ELR (cell line): Measurements from ENCODE around the gene UBTD1.
A peak's percentile ranks its signal among the peaks of the same experiment; 100 is the strongest.
"Not testable (repeated sequence)": the region's sequence is repeated elsewhere in the genome, so short reads cannot be mapped to it uniquely, and the experiment has no call there.

ENCODE experiments used
- DNase-seq: peaks from one replicate; pipeline ENCODE4 v3.0.0-alpha.2; 2015; ENCODE audit warnings: low read depth

The UBTD1 gene, protein sequence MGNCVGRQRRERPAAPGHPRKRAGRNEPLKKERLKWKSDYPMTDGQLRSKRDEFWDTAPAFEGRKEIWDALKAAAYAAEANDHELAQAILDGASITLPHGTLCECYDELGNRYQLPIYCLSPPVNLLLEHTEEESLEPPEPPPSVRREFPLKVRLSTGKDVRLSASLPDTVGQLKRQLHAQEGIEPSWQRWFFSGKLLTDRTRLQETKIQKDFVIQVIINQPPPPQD

GRCh38 chr10:97498841-97499560 lies at the start of gene UBTD1:
Gene UBTD1 (plus strand): TSS chr10:97498924. CDS start chr10:97499204, 280 bp downstream.
- peak; percentile 72 for DNase-seq

DNA sequence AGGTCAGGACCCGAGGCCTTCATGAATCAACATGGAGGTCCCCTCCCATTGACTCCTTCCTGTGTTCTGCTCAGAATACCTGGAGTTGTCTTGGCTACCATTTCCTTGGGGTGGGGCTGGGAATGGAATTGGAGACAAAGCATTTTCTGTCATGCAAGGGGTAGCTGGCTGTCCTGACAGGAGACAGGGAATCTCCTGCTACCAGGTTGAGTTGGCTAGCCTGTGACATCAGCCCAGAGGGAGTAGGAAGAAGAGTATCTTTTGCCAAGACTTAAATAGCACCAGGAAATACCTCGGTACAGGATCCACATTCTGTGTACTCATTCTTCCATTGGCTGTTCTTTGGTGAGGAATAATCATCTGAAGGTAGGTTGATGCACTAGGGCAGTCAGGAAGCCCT lies 47.9 kb upstream of the UBTD1 start:
- DNase-seq, result no peak

DNA sequence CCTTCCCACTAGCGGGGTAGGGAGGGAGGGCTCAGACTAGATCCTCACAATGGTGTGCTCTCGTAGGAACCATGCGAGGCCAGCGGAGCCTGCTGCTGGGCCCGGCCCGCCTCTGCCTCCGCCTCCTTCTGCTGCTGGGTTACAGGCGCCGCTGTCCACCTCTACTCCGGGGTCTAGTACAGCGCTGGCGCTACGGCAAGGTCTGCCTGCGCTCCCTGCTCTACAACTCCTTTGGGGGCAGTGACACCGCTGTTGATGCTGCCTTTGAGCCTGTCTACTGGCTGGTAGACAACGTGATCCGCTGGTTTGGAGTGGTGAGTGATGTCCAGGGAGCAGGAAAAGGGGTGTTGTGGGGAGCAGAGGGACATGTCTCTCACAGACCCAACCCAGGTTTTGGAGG lies 47.1 kb upstream of the UBTD1 start:
- no peak for DNase-seq

- no peak for DNase-seq
These were observed 46.4 kb upstream of the UBTD1 start for GRCh38 chr10:97452352-97452751.

DNA sequence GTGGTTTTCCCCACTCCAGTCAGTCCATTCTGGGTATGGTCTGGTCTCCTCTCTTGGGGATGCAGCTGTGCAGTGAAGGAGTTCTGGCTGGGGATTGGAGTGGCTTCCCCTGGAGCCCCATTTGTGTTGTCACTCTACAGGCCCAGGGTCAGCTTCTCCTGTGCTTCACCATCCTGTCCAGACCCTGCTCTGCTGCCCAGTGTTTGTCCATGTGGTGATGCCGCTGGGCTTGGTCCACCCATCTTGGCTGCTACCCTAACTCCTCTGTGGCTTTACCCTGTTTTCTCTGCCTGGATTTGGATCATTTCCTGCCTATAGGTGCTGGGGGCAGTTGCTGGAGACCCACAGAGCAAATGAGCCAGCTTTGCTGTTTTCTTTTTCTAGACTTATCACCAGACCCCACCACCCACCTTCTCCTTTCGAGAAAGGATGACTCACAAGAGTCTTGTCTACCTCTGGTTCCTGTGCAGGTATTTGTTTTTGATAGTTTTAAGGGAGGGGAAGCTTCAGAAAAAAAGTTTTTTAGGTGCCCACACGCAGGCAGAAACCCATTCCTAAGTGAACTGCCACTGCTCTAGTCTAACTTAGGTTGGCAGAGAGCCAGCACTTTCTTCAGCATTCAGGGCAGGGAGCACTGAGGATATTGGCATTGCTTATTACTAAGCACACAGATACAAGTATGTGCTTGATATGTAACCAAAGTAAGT lies 44.2 kb upstream of the UBTD1 start:
- DNase-seq, result no peak

GRCh38 chr10:97456034-97456685 lies 42.6 kb upstream of the UBTD1 start:
- no peak for DNase-seq

DNA sequence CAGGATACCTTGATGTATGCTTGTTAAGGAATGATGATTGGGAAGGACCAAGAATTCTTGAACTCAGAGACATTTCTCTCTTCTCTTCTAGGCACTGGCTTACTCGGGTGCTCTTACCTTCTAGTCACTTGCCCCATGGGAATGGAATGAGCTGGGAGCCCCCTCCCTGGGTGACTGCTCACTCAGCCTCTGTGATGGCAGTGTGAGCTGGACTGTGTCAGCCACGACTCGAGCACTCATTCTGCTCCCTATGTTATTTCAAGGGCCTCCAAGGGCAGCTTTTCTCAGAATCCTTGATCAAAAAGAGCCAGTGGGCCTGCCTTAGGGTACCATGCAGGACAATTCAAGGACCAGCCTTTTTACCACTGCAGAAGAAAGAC lies 42.0 kb upstream of the UBTD1 start:
- no peak for DNase-seq

DNA sequence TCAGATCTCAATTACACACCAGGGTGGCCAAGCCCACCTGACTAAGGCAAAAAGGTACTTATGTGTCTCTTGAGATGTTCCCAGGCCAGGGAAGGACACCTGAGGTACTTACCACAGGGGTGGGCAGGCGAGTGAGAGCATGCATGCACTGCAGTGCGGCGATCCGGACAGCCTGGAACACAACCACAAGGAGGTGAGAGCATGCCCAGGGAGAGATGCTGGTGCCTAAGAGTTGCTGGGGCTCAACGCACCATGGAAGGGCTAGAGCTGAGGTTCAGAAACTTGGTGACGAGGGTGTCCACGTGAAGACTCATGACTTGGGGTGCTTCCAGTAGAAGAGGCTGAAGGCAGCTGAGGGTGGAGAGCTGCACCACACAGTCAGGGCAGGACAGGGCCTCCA lies 39.6 kb upstream of the UBTD1 start:
- DNase-seq, result no peak

DNA sequence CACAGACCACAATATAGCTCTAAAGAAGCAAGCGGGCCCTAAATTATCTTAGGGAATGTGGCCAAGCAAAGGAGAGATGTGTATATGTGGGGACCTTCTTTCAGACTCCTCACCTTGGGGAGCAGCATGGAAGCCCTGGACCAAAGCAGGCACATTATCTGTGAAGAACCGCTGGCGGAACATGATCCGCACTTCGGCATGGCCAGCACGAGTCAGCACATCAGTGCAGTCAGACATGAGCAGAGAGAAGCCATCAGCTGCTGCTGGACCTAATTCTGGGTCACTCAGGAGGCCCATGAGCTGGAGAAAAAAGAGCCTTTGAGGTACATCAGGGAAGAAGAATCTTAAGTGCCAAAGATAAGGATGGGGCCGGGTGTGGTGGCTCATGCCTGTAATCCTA lies 38.8 kb upstream of the UBTD1 start:
- no peak for DNase-seq

DNA sequence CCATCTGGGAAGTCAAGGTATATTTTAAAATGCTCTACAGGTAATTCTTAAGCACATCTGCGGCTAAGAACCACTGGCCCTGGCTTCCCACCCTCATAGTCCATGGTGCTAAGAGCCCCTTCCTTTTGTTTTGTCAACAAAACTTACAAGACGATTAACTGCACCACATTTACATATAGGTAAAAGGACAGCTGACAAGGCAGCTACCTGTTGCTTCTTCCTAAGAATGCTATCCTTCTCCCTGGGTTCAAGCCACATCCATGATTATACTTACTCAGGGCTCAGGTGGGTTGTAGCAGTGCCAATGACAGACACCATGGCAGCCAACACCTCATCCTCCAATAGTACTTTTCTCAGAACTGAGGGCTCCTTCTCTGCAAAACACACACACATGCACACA lies 36.4 kb upstream of the UBTD1 start:
- DNase-seq, result no peak

DNA sequence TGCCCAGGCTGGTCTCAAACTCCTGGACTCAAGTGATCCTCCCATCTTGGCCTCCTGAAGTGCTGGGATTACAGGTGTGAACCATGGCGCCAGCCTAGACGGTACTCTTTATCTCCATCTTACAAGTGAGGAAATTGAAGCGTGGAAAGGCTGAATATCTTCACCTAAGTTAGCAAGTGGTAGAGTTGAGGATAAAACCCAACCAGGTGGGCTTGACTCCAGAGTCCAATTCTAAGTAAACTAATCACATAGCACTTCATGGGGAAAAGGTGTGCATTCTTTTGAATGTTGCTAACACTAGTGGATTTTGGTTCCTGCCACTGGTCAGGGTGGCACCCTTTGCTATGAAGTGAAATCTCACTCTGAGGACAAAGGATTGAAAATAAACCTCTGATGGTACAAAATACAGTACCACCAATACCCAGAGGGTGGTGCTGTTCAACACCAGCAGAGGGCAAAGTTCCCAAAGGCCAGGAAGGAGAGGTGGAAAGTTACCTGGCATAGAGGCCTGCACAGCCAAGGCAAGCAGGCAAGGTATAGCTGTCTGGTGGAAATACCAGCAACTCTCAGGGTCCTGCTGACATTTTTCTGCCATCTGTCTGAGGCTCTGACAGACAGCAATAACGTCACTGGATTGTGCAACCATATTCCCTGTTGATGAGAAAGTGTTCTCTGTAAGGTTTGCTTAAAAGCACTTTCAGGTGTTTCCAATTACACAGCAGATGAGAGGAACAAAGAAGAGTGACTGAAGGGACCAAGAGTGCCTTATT lies 35.2 kb upstream of the UBTD1 start:
- DNase-seq, result peak; percentile 66

GRCh38 chr10:97464226-97464625 lies 34.5 kb upstream of the UBTD1 start:
- no peak for DNase-seq

DNA sequence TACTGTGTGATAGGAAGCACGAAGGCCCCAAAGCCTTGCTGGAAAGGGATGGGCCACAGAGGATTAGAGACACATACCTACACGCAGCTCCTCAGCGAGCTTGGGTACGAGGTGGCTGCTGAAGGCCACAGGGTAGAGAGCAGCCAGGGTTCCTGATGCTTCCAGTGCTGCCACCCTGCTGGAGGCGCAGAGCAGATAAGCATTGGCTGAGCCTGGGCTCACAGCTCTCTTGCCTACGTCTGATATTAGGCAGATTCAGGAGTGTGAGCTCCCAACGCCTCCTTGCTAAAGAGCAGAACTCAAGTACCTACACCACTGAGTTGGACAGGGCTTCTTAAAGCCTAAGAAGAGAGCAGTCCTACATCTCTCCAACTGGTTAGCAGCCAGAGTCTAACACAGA lies 32.7 kb upstream of the UBTD1 start:
- no peak for DNase-seq

GRCh38 chr10:97466755-97467154 lies 32.0 kb upstream of the UBTD1 start:
- peak; percentile 71 for DNase-seq

DNA sequence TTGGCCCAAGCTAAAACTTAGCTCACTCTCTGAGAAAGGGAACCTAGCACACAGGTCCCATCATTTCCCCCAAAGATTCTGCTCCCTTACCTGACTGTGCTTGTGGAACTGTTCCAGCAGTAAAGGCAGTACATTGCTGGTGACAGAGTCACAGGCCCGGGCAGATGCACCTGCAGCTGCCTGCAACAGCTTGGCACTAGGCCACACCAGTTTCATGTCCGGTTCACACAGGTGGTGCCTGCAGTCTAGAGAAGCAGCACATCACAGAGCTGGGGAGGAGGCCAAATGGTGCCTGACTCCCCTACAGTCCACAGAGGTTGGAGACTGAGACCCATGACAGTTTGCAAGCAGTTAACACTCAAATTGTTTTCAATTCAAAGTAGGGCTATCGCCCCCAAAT lies 30.6 kb upstream of the UBTD1 start:
- no peak for DNase-seq

- not testable (repeated sequence) for DNase-seq
These were observed 29.9 kb upstream of the UBTD1 start for GRCh38 chr10:97468781-97469180.

GRCh38 chr10:97474918-97475317 lies 23.8 kb upstream of the UBTD1 start:
- DNase-seq, result no peak

DNA sequence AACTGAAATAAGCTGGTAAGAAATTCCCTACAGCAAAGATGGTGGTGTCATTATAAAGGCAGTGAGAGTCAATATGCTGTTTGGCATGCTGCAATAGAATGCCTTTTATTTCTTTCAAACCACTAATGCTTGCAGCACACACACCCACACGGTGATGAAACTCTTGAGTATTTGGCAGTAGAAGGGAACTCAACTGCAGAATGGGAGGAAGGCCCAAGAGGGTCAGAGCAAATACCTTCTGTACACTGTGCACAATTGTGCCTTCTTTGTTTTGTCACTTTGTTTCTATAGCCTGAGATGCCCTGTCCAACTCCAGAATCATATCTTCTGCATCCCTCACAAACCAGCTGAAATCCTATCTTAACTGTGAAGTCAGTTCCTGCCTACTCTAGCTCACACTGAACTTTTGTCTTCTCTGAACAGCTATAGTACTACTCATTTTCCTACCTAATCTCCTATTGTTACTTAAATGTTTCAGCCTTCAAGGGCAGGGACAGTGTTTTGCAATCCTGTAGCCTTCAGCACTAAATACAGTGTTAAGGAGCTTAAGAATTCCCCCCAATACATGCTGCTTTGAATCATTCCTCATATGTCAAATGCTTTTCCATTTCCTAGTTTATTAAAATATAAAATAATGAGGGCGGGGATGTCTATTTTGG lies 22.7 kb upstream of the UBTD1 start:
- DNase-seq, result no peak

DNA sequence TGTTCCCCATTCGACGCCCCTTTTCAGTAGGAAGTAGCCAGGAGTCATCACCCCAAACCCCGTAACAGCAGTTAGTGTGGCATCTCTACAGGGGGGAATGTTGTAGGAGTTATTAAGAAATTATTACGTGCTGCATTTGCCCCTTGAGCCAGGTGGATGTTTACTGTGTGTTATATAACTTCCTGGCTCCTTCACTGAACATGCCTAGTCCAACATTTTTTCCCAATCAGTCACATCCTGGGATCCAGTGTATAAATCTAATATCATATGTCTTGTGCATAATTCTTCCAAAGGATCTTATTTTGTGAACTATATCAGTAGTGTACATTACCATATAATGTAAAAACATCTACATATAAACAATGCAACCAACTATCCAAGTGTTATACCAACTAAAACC lies 19.3 kb upstream of the UBTD1 start:
- peak; percentile 76 for DNase-seq

GRCh38 chr10:97479939-97480338 lies 18.8 kb upstream of the UBTD1 start:
- DNase-seq, result peak; percentile 28

DNA sequence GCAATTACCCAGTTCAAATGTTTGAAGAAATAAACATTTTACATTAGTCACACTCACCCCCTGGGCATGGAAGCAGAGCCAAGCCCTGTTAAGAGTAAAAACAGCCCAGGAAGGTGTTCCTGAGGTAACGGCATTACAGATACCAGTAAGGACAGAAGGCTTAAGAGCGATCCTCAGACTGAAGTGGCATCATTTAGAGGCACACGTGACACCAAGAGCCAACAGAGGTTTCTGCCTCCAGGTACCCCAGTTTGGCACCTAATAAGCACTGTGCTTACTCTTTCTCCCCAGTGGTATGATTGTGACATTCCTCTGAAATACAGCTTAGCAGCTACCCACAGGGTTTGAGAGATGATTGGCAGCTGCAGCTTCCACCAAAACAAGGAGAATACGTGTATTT lies 17.7 kb upstream of the UBTD1 start:
- peak; percentile 71 for DNase-seq

GRCh38 chr10:97482381-97482780 lies 16.3 kb upstream of the UBTD1 start:
- no peak for DNase-seq
